Activated T-cell treated with anti-CD3 and anti-CD28 coated beads, Interleukin-2, amount 50 U/mL, for 4 hours (primary cell): ENCODE results near the gene SART3. TPM values are rescaled to one million over a fixed set of nuclear protein-coding genes. Genes with fewer than 3 reads are reported as not detected.

Experiments used
- ATAC-seq, 2 donors: fragments of 200-7000 bp; cut with Tn5 transposase; one replicate each; pipeline ENCODE4 v1.10.0; 2021
- DNase-seq: peaks from one replicate; pipeline ENCODE4 v3.0.0-alpha.2; 2020
- H3K27me3 Mint-ChIP-seq: one replicate; pipeline ENCODE4 v1.8.0; 2021; ENCODE audit warnings: low read depth, mixed read lengths
- H3K36me3 Mint-ChIP-seq: one replicate; pipeline ENCODE4 v1.8.0; 2022; ENCODE audit warnings: mixed read lengths; ENCODE audit not compliant: insufficient read depth
- H3K4me1 Mint-ChIP-seq: one replicate; pipeline ENCODE4 v1.8.0; 2021; ENCODE audit warnings: low read depth, mixed read lengths
- H3K4me3 Mint-ChIP-seq: one replicate; pipeline ENCODE4 v1.8.0; 2021; ENCODE audit warnings: mild to moderate bottlenecking, moderate library complexity, mixed read lengths
- H3K9me3 Mint-ChIP-seq: one replicate; pipeline ENCODE4 v1.8.0; 2021; ENCODE audit warnings: mixed read lengths
- total RNA-seq, 3 donors: library from RNA; stranded (reverse); gene quantifications; one replicate each; pipeline ENCODE4 v1.2.1, GENCODE V29; 2021

Gene SART3
- total RNA-seq, 3 donors from 2014 or later: 83.0 to 92.1 (median 89.4) TPM

GRCh38 chr12:108517288-108518100 is 43.5 kb downstream of the SART3 start:
- H3K27me3 Mint-ChIP-seq: no peaks in the 10 kb centered on the region
- H3K4me1 Mint-ChIP-seq: peaks cover 15% of the 10 kb centered on the region
- H3K9me3 Mint-ChIP-seq: no peaks in the 10 kb centered on the region
- DNase-seq (no peak), ATAC-seq (no peak)
- peaks cover 28% of the 10 kb centered on the region for H3K36me3 Mint-ChIP-seq
- peak overlapping the region; percentile 70 for H3K4me3 Mint-ChIP-seq

- DNase-seq: no peak
- H3K4me1 Mint-ChIP-seq: peaks cover 21% of the 10 kb centered on the region
- H3K4me3 Mint-ChIP-seq: peak overlapping the region; percentile 91
- peaks cover 22% of the 10 kb centered on the region for H3K36me3 Mint-ChIP-seq
- no peaks in the 10 kb centered on the region for H3K9me3 Mint-ChIP-seq
- no peak for ATAC-seq
- no peaks in the 10 kb centered on the region for H3K27me3 Mint-ChIP-seq
These were observed 44.3 kb downstream of the SART3 start for GRCh38 chr12:108516511-108517275.

- no peak for ATAC-seq
- no peak for DNase-seq
- H3K9me3 Mint-ChIP-seq: no peaks in the 10 kb centered on the region
- H3K4me1 Mint-ChIP-seq: peaks cover 26% of the 10 kb centered on the region
- peaks cover 19% of the 10 kb centered on the region for H3K36me3 Mint-ChIP-seq
- peak overlapping the region; percentile 91 for H3K4me3 Mint-ChIP-seq
- no peaks in the 10 kb centered on the region for H3K27me3 Mint-ChIP-seq
These were observed 45.1 kb downstream of the SART3 start for GRCh38 chr12:108515916-108516315.

GRCh38 chr12:108514973-108515814 is 45.8 kb downstream of the SART3 start, which contains the start of gene FICD:
TSS of gene FICD (plus strand) at chr12:108515277. CDS start at chr12:108516973, 1,696 bp downstream.
- Mint-ChIP-seq H3K9me3 (no peaks in the 10 kb centered on the region), H3K4me3 (peak within 1 kb of the TSS; percentile 91), H3K4me1 (peaks cover 26% of the 10 kb centered on the region), H3K27me3 (no peaks in the 10 kb centered on the region), H3K36me3 (peaks cover 12% of the 10 kb centered on the region)
- DNase-seq: peak; percentile 99
- ATAC-seq: peak; percentile 94 to 95

- ATAC-seq (peak; percentile 11 to 12), DNase-seq (no peak)
- H3K4me3 Mint-ChIP-seq: peak overlapping the region; percentile 91
- peaks cover 5% of the 10 kb centered on the region for H3K36me3 Mint-ChIP-seq
- H3K27me3 Mint-ChIP-seq: no peaks in the 10 kb centered on the region
- peaks cover 26% of the 10 kb centered on the region for H3K4me1 Mint-ChIP-seq
- no peaks in the 10 kb centered on the region for H3K9me3 Mint-ChIP-seq
These were observed 46.5 kb downstream of the SART3 start for GRCh38 chr12:108514468-108514972.

- H3K36me3 Mint-ChIP-seq: no peaks in the 10 kb centered on the region
- H3K4me1 Mint-ChIP-seq: peaks cover 24% of the 10 kb centered on the region
These were observed 49.1 kb downstream of the SART3 start for GRCh38 chr12:108511633-108512540.

GRCh38 chr12:108510836-108511235 is 50.1 kb downstream of the SART3 start:
- Mint-ChIP-seq H3K27me3 (peaks cover 5% of the 10 kb centered on the region), H3K4me1 (peaks cover 14% of the 10 kb centered on the region), H3K4me3 (no peak overlapping the region), H3K9me3 (no peaks in the 10 kb centered on the region), H3K36me3 (no peaks in the 10 kb centered on the region)
- ATAC-seq (no peak), DNase-seq (no peak)

More at GRCh38 chr12:108511633-108512540, 49.1 kb downstream of the SART3 start:
- Mint-ChIP-seq H3K4me3 (peak overlapping the region; percentile 40), H3K9me3 (no peaks in the 10 kb centered on the region), H3K27me3 (peaks cover 5% of the 10 kb centered on the region)
- ATAC-seq (no peak), DNase-seq (peak; percentile 76)

GRCh38 chr12:108509806-108510205 is 51.2 kb downstream of the SART3 start:
- Mint-ChIP-seq H3K4me3 (no peak overlapping the region), H3K36me3 (no peaks in the 10 kb centered on the region), H3K4me1 (peaks cover 13% of the 10 kb centered on the region), H3K27me3 (peaks cover 10% of the 10 kb centered on the region), H3K9me3 (no peaks in the 10 kb centered on the region)
- no peak for ATAC-seq
- DNase-seq: no peak

- peaks cover 12% of the 10 kb centered on the region for H3K9me3 Mint-ChIP-seq
- H3K36me3 Mint-ChIP-seq: no peaks in the 10 kb centered on the region
- no peak overlapping the region for H3K4me3 Mint-ChIP-seq
- peak; percentile 78 to 80 for ATAC-seq
- DNase-seq: no peak
- H3K4me1 Mint-ChIP-seq: peaks cover 11% of the 10 kb centered on the region
- H3K27me3 Mint-ChIP-seq: peaks cover 20% of the 10 kb centered on the region
These were observed 52.9 kb downstream of the SART3 start for GRCh38 chr12:108507971-108508642.

GRCh38 chr12:108505129-108505528 is 55.8 kb downstream of the SART3 start:
- ATAC-seq (no peak), DNase-seq (no peak)
- Mint-ChIP-seq H3K4me3 (no peak overlapping the region), H3K9me3 (peaks cover 21% of the 10 kb centered on the region), H3K4me1 (no peaks in the 10 kb centered on the region), H3K36me3 (no peaks in the 10 kb centered on the region), H3K27me3 (peaks cover 26% of the 10 kb centered on the region)

- DNase-seq (no peak), ATAC-seq (no peak)
- Mint-ChIP-seq H3K4me1 (no peaks in the 10 kb centered on the region), H3K4me3 (no peak overlapping the region), H3K27me3 (peaks cover 36% of the 10 kb centered on the region), H3K36me3 (no peaks in the 10 kb centered on the region), H3K9me3 (peaks cover 21% of the 10 kb centered on the region)
These were observed 58.1 kb downstream of the SART3 start for GRCh38 chr12:108502922-108503321.

GRCh38 chr12:108498136-108498535 is 62.8 kb downstream of the SART3 start:
- Mint-ChIP-seq H3K36me3 (no peaks in the 10 kb centered on the region), H3K4me3 (no peak overlapping the region), H3K4me1 (no peaks in the 10 kb centered on the region), H3K9me3 (peaks cover 9% of the 10 kb centered on the region), H3K27me3 (peaks cover 38% of the 10 kb centered on the region)
- no peak for ATAC-seq
- no peak for DNase-seq
